Ovary (tissue), 9 donors: ENCODE measurements around the gene MPC1. TPM values are rescaled to one million over a fixed set of nuclear protein-coding genes. Genes with fewer than 3 reads are reported as not detected.

Experiments used
- DNase-seq, 5 donors: peaks; one replicate each; pipeline ENCODE4 v3.0.0-alpha.2; 2019 to 2020
- H3K27ac ChIP-seq, 2 donors: fragments of 200-600 bp; one replicate each; pipeline versions ENCODE4 v1.5.1 to v1.8.0; 2019 to 2022
- H3K27me3 ChIP-seq: fragments of 200-600 bp; one replicate; pipeline ENCODE4 v1.8.0; 2022
- H3K36me3 ChIP-seq: fragments of 200-600 bp; sonication (generic); one replicate; pipeline ENCODE4 v1.5.1; 2019
- H3K4me1 ChIP-seq: one replicate; pipeline ENCODE4 v1.8.1; 2013; ENCODE audit warnings: mild to moderate bottlenecking, moderate library complexity; ENCODE audit not compliant: insufficient read depth
- H3K4me3 ChIP-seq: fragments of 200-600 bp; sonication (generic); one replicate; pipeline ENCODE4 v1.5.1; 2017
- H3K9me3 ChIP-seq, 2 donors: fragments of 200-600 bp in 1 of 2; sonication (generic) in 1 of 2; one replicate each; pipeline versions ENCODE4 v1.5.1 to v1.8.1; 2013 to 2019; ENCODE audit warnings: mild to moderate bottlenecking in 1 of 2, moderate library complexity in 1 of 2
- EP300 ChIP-seq: sonication (generic); formaldehyde crosslinking; IDR thresholded peaks from one replicate; pipeline ENCODE4 v1.6.1; 2017; ENCODE audit warnings: antibody characterized with exemption
- POLR2A ChIP-seq: fragments of 450-650 bp; IDR thresholded peaks from one replicate; pipeline ENCODE4 v1.6.1; 2017; ENCODE audit warnings: antibody characterized with exemption, mild to moderate bottlenecking, moderate library complexity
- whole genome bisulfite sequencing, 3 donors: extraction: QIAGEN DNeasy Blood & Tissue Kit in 1 of 3; methylation state at CpG; one replicate each; pipeline versions ENCODE4 v1.1.5 to v1.1.7; 2013 to 2017; 5-methylcytosine and 5-hydroxymethylcytosine counted together
- intact Hi-C, 4 donors: fragments of 100-400 bp; cut with DNase I; formaldehyde crosslinking; loops; one replicate each; pipeline versions ENCODE4 v1.11.0 to v1.15.1; 2022 to 2023
- polyA plus RNA-seq, 2 donors: library from polyadenylated mRNA; stranded (reverse); fragments of 200-250 nt in 1 of 2; fragments of 350-450 nt in 1 of 2; fragmentation: Illumina TruSeq in 1 of 2; extraction: RNeasy Lipid Tissue Mini Kit (QIAGEN cat#74804) in 1 of 2; gene quantifications; one replicate each; pipeline ENCODE4 v1.2.3, GENCODE V29; 2013 to 2014
- total RNA-seq, 7 donors: library from RNA; depleted of rRNA in 2 of 7; stranded (reverse); fragments of >200 nt in 2 of 7; fragmentation: NEBNext Ultra II Directional in 3 of 7; extraction: Animal tissue kit (Norgen Biotek cat#: 25700) in 3 of 7; gene quantifications; one replicate each; pipeline versions ENCODE4 v1.1.0 to v1.2.4, GENCODE V29; 2016 to 2023
- TF ChIP-seq, protein P1 (sequence below), 3 donors: fragments of 450-650 bp in 2 of 3; fragments of 200-600 bp in 1 of 3; IDR thresholded peaks; one replicate each; pipeline versions ENCODE4 v1.5.1 to v1.8.0; 2016 to 2022; ENCODE audit warnings: antibody characterized with exemption in 3 of 3, mild to moderate bottlenecking in 1 of 3
- donor health status: DM: no; HTN: no; CAD: no; lungs with moderate emphysema.
- donor health status: DM: no; HTN: no; CAD: no.
- donor health status: Bipolar disorder and iron deficiency.
- donor health status: DM: yes; HTN: yes; CAD: no.
- donor health status: DM: no; HTN: no; CAD: no.
- donor health status: DM: yes; HTN: yes; CAD: no.

The MPC1 gene
- total and polyA plus RNA-seq, 9 donors = 34.1 to 82.6 (median 38.8) TPM

DNA sequence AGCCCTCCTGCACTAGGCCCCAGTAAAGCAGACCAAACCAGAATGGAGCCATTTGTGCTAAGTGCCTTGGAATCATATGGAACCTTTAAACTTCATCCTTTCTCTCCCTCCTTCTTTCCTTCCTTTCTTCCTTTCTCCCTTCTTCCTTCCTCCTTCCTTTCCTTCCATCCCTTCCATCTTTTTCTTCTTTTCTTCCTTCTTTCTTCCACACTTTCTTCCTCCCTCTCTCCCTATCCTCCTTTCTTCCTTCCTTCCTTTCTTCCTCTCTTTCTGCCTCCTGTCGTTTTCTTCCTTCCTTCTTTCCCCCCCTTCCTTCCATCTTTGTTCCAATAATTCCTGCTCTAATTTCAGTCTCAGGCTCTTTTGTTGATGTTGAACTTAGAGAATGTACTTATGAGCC is 29.2 kb downstream of the MPC1 start:
- TF ChIP-seq, protein P1, sequence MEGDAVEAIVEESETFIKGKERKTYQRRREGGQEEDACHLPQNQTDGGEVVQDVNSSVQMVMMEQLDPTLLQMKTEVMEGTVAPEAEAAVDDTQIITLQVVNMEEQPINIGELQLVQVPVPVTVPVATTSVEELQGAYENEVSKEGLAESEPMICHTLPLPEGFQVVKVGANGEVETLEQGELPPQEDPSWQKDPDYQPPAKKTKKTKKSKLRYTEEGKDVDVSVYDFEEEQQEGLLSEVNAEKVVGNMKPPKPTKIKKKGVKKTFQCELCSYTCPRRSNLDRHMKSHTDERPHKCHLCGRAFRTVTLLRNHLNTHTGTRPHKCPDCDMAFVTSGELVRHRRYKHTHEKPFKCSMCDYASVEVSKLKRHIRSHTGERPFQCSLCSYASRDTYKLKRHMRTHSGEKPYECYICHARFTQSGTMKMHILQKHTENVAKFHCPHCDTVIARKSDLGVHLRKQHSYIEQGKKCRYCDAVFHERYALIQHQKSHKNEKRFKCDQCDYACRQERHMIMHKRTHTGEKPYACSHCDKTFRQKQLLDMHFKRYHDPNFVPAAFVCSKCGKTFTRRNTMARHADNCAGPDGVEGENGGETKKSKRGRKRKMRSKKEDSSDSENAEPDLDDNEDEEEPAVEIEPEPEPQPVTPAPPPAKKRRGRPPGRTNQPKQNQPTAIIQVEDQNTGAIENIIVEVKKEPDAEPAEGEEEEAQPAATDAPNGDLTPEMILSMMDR (IDR thresholded peaks at IDR 0.05) = no peak
- no peak for TF ChIP-seq POLR2A
- TF ChIP-seq EP300 = no peak
- 71 to 86% (median 78%) methylated on average over 1 of the region's 1 CpG for WGBS, 3 donors
- H3K27me3 ChIP-seq = no peaks in the 10 kb centered on the region
- intact Hi-C loops = no loop called here
- H3K4me3 ChIP-seq = no peak overlapping the region
- H3K4me1 ChIP-seq = no peaks in the 10 kb centered on the region
- H3K36me3 ChIP-seq = no peaks in the 10 kb centered on the region
- DNase-seq = no peak
- no peaks in the 10 kb centered on the region for H3K9me3 ChIP-seq
- H3K27ac ChIP-seq = no peak overlapping the region

- Histone ChIP-seq H3K36me3 (no peaks in the 10 kb centered on the region), H3K9me3 (no peaks in the 10 kb centered on the region), H3K27me3 (no peaks in the 10 kb centered on the region), H3K4me3 (no peak overlapping the region), H3K27ac (no peak overlapping the region), H3K4me1 (no peaks in the 10 kb centered on the region)
- TF ChIP-seq, protein P1 (IDR thresholded peaks at IDR 0.05) = no peak
- no peak for TF ChIP-seq POLR2A
- TF ChIP-seq EP300 = no peak
- intact Hi-C loops = no loop called here
- DNase-seq = no peak
These were observed 29.8 kb downstream of the MPC1 start for GRCh38 chr6:166352923-166353322.

GRCh38 chr6:166351715-166352285 is 30.9 kb downstream of the MPC1 start:
- 10 to 18% (median 11%) methylated on average over 4 of the region's 4 CpGs for WGBS, 3 donors
- Histone ChIP-seq H3K9me3 (no peaks in the 10 kb centered on the region), H3K36me3 (no peaks in the 10 kb centered on the region), H3K4me1 (no peaks in the 10 kb centered on the region), H3K4me3 (no peak overlapping the region), H3K27ac (no peak overlapping the region), H3K27me3 (no peaks in the 10 kb centered on the region)
- TF ChIP-seq EP300 = no peak
- TF ChIP-seq, protein P1 (IDR thresholded peaks at IDR 0.05) = no peak
- TF ChIP-seq POLR2A = no peak
- intact Hi-C loops = no loop called here
- DNase-seq = no peak

DNA sequence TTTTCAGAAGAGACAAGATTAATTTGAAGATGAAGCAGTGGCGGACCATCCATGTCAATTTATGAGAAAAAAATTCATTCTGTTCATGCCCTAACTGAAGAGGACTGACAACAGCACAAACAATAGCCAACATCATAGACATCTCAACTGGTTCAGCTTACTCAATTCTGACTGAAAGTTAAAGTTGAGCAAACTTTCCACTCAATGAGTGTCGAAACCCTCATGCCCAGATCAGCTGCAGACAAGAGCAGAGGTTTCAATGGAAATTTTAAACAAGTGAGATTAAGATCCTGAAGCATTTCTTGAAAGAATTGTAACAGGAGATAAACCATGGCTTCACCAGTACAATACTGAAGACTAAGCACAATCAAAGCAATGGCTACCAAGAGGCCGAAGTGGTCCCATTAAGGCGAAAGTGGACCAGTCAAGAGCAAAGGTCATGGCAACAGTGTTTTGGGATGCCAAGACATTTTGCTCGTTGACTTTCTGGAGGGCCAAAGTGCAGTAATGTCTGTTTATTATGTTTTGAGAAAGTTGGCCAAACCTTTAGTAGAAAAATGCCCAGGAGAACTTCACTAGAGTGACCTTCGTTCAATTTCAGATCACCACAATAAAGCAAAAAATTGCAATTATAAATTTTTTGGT is 34.3 kb downstream of the MPC1 start:
- H3K36me3 ChIP-seq = no peaks in the 10 kb centered on the region
- 83 to 89% (median 88%) methylated on average over 6 of the region's 6 CpGs for WGBS, 3 donors
- H3K4me3 ChIP-seq = no peak overlapping the region
- no peaks in the 10 kb centered on the region for H3K4me1 ChIP-seq
- no peaks in the 10 kb centered on the region for H3K27me3 ChIP-seq
- intact Hi-C loops = no loop called here
- TF ChIP-seq EP300 (no peak), POLR2A (no peak)
- TF ChIP-seq, protein P1 (IDR thresholded peaks at IDR 0.05) = no peak
- no peak overlapping the region for H3K27ac ChIP-seq
- no peaks in the 10 kb centered on the region for H3K9me3 ChIP-seq
- no peak for DNase-seq
